Parathyroid adenoma (tissue), 2 donors: ENCODE results near the gene ACOX3.
A peak's percentile ranks its signal among the peaks of the same experiment; 100 is the strongest.

Experiments used
- H2AFZ ChIP-seq: fragments of 300-600 bp; sonication (generic); one replicate; pipeline ENCODE4 v1.7.0; 2017; ENCODE audit warnings: antibody characterized with exemption, mild to moderate bottlenecking
- H3K27ac ChIP-seq: fragments of 300-600 bp; sonication (generic); one replicate; pipeline ENCODE4 v1.7.0; 2017
- H3K27me3 ChIP-seq: fragments of 300-600 bp; sonication (generic); one replicate; pipeline ENCODE4 v1.7.0; 2017; ENCODE audit warnings: low read length; ENCODE audit not compliant: control insufficient read depth, insufficient read depth
- H3K36me3 ChIP-seq: fragments of 300-600 bp; sonication (generic); one replicate; pipeline ENCODE4 v1.7.0; 2017; ENCODE audit warnings: low read length; ENCODE audit not compliant: control insufficient read depth, insufficient read depth
- H3K4me1 ChIP-seq: fragments of 300-600 bp; sonication (generic); one replicate; pipeline ENCODE4 v1.7.0; 2017; ENCODE audit warnings: control low read depth
- H3K4me2 ChIP-seq: fragments of 300-600 bp; sonication (generic); one replicate; pipeline ENCODE4 v1.7.0; 2017; ENCODE audit warnings: low read length
- H3K4me3 ChIP-seq: fragments of 300-600 bp; sonication (generic); one replicate; pipeline ENCODE4 v1.7.0; 2017; ENCODE audit warnings: low read depth, low read length
- H3K79me2 ChIP-seq: fragments of 300-600 bp; sonication (generic); one replicate; pipeline ENCODE4 v1.7.0; 2017; ENCODE audit warnings: control low read depth
- H3K9ac ChIP-seq: fragments of 300-600 bp; sonication (generic); one replicate; pipeline ENCODE4 v1.7.0; 2017; ENCODE audit warnings: mild to moderate bottlenecking
- H3K9me3 ChIP-seq: fragments of 300-600 bp; sonication (generic); one replicate; pipeline ENCODE4 v1.7.0; 2017; ENCODE audit warnings: low read length; ENCODE audit not compliant: control insufficient read depth
- TF ChIP-seq, protein P1 (sequence below): fragments of 300-600 bp; sonication (generic); IDR thresholded peaks from one replicate; pipeline ENCODE4 v1.7.0; 2017; ENCODE audit warnings: antibody characterized with exemption, mild to moderate bottlenecking
- donor health status: primary hyperparathyroidism.

The ACOX3 gene

DNA sequence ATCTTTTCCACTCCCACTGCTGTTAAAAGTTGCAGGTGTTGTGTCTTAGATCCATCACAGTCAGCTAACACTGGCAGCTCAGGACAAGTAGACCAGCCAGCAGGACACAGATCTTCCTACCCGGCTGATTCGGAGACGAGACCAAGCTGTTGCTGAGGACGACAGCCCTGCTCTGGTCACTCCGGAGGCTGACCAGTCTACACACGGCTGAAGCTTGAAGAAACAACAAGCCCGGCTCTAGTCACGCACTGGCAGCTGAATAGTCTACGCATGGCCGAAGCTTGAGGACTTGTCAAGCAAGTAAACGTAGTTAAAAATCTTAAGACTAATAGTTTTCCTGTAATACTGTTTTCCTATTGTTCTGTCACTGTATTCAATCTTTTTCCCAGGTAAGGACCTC is 1.8 kb downstream of the ACOX3 start:
- Histone ChIP-seq H3K27me3 (no peaks in the 10 kb centered on the region), H3K9ac (no peak overlapping the region), H2AFZ (no peak overlapping the region), H3K36me3 (no peaks in the 10 kb centered on the region), H3K4me3 (no peak overlapping the region), H3K9me3 (no peaks in the 10 kb centered on the region), H3K27ac (no peak overlapping the region), H3K4me2 (no peak overlapping the region), H3K79me2 (peaks cover 18% of the 10 kb centered on the region), H3K4me1 (peaks cover 4% of the 10 kb centered on the region)
- TF ChIP-seq, protein P1, sequence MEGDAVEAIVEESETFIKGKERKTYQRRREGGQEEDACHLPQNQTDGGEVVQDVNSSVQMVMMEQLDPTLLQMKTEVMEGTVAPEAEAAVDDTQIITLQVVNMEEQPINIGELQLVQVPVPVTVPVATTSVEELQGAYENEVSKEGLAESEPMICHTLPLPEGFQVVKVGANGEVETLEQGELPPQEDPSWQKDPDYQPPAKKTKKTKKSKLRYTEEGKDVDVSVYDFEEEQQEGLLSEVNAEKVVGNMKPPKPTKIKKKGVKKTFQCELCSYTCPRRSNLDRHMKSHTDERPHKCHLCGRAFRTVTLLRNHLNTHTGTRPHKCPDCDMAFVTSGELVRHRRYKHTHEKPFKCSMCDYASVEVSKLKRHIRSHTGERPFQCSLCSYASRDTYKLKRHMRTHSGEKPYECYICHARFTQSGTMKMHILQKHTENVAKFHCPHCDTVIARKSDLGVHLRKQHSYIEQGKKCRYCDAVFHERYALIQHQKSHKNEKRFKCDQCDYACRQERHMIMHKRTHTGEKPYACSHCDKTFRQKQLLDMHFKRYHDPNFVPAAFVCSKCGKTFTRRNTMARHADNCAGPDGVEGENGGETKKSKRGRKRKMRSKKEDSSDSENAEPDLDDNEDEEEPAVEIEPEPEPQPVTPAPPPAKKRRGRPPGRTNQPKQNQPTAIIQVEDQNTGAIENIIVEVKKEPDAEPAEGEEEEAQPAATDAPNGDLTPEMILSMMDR: no peak

DNA sequence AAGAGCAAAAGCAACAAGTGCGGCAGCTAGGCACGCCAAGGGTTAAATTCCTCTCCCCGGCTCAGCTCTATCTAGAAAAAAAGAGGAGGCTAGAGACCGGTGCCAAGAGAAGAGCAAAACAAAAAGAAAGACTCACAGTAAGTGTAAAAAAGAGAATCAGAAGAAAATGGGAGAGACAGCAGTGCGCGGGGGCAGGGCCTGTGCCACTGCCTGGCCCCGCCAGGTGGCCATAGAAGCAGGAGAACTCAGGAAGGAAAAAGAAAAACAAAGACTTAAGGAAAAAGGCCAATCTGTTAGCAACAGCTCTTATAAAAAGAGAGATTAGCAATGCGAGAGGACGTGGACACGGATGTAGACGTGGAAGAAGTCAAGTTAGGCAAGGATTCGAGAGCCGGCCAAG is 3.2 kb downstream of the ACOX3 start:
- Histone ChIP-seq H3K79me2 (peaks cover 17% of the 10 kb centered on the region), H3K9ac (no peak overlapping the region), H2AFZ (no peak overlapping the region), H3K4me3 (no peak overlapping the region), H3K36me3 (no peaks in the 10 kb centered on the region), H3K4me2 (no peak overlapping the region), H3K4me1 (peaks cover 4% of the 10 kb centered on the region), H3K27ac (no peak overlapping the region), H3K27me3 (no peaks in the 10 kb centered on the region), H3K9me3 (no peaks in the 10 kb centered on the region)
- TF ChIP-seq, protein P1: peak; percentile 15

DNA sequence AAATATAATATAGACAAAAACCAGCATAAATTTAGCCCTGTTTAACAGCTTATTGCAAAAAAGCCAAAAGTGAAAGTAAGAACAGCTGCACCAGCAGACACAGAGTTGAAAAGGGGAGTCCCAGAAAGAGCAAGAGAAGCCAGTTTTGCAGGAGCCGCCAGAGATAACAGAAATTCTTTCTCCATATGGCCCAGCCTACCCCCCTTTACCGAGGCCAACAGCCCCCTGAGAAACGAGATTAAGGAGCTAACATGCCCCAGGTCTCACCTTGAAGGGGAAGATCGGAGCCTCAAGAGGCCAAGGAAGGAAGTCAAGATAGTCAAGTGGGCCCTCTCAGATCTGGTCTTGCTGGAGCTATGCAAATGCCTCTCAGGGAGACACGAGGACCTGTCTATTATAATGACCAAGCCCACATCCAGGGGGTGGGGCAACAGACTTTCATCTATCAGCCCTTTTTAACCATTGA is 4.8 kb downstream of the ACOX3 start:
- TF ChIP-seq, protein P1: no peak
- peaks cover 3% of the 10 kb centered on the region for H3K79me2 ChIP-seq
- no peak overlapping the region for H3K4me2 ChIP-seq
- no peaks in the 10 kb centered on the region for H3K9me3 ChIP-seq
- H3K4me3 ChIP-seq: no peak overlapping the region
- no peak overlapping the region for H2AFZ ChIP-seq
- no peak overlapping the region for H3K9ac ChIP-seq
- H3K27me3 ChIP-seq: no peaks in the 10 kb centered on the region
- no peaks in the 10 kb centered on the region for H3K36me3 ChIP-seq
- no peaks in the 10 kb centered on the region for H3K4me1 ChIP-seq
- no peak overlapping the region for H3K27ac ChIP-seq

DNA sequence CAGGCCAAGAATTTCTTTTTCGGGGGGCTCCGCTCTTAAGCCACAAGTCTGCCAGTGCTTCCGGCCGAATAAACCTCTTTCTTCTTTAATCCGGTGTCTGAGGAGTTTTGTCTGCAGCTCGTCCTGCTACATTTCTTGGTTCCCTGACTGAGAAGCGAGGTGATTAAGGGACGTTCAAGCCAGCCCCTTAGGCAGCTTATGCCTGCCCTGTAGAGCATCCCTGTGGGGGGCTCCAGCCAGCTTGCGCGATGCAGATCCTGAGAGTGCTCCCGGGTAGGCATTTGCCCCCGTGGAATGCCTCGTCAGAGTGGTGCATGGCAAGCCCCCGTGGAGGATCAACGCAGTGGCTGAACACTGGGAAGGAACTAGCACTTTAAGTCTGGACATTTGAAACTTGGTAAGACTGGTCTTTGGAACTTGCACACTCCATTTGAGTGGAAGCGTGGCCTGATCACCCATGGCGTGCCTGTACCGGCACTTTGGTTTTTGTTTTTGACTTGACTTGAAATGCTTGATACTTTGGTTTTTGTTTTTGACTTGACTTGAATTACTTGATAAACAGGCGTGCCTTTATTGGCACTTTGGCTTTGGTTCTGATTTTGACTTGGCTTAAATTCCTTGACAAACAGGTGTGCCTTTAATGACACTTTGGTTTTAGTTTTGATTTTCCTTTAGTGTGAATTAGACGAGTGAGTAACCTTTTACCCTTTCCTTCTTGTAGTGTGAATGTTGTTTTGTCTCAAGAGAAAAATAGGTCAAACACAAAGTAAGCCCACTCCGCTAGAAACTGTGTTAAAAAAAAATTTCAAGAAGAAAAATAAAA is 6.1 kb downstream of the ACOX3 start:
- Histone ChIP-seq H3K9ac (no peak overlapping the region), H2AFZ (no peak overlapping the region), H3K4me2 (no peak overlapping the region), H3K79me2 (no peaks in the 10 kb centered on the region), H3K27ac (no peak overlapping the region), H3K27me3 (no peaks in the 10 kb centered on the region), H3K9me3 (no peaks in the 10 kb centered on the region), H3K4me3 (no peak overlapping the region), H3K36me3 (no peaks in the 10 kb centered on the region), H3K4me1 (no peaks in the 10 kb centered on the region)
- TF ChIP-seq, protein P1: no peak

DNA sequence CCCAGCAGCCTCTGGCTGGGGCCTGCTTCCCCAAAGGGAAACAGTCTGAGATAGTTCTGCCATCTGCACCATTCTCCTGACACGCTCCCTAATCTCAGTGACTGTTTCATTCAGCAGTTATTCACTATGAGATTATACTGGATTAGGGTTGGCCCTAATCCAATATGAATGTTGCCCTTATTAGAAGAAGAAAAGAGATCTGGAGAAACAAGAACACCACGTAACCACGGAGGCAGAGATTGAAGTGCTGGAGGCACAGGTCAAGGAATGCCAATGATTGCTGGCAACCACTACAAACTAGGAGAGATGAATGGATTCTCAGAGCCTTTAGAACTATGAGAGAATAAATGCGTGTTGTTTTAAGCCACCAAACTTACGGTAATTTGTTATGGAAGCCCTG is 7.4 kb downstream of the ACOX3 start:
- H3K9ac ChIP-seq: no peak overlapping the region
- H3K27ac ChIP-seq: no peak overlapping the region
- H3K4me1 ChIP-seq: no peaks in the 10 kb centered on the region
- no peak overlapping the region for H3K4me2 ChIP-seq
- no peak overlapping the region for H2AFZ ChIP-seq
- H3K79me2 ChIP-seq: peaks cover 4% of the 10 kb centered on the region
- no peaks in the 10 kb centered on the region for H3K27me3 ChIP-seq
- H3K4me3 ChIP-seq: no peak overlapping the region
- no peaks in the 10 kb centered on the region for H3K9me3 ChIP-seq
- no peaks in the 10 kb centered on the region for H3K36me3 ChIP-seq
- TF ChIP-seq, protein P1: no peak
